H1 (cell line): Measurements from ENCODE around the gene DAPK1. TPM values are rescaled to one million over a fixed set of nuclear protein-coding genes. Genes with fewer than 3 reads are reported as not detected.

ENCODE experiments used
- CTCF ChIA-PET: fragments of 300-600 bp; sonication (Branson Sonifier 250); formaldehyde crosslinking; loops from one replicate; lab custom pipeline; 2021; ENCODE audit not compliant: partially characterized antibody; lab: Charles Lee
- POLR2A ChIA-PET: fragments of 300-600 bp; sonication (Branson Sonifier 250); formaldehyde crosslinking; loops from one replicate; lab custom pipeline; 2021; ENCODE audit warnings: inconsistent platforms; ENCODE audit not compliant: partially characterized antibody; lab: Charles Lee
- DNase-seq, 2 experiments: peaks; one replicate each; pipeline versions ENCODE4 v3.0.0 to v3.0.0-alpha.2; 2010 to 2022; ENCODE audit warnings: low spot score in 2 of 2, low read depth in 1 of 2, mixed read lengths in 1 of 2
- FAIRE-seq: peaks from 2 replicates; lab custom pipeline; 2011; peaks lifted over from hg19 to GRCh38; lab: Jason Lieb, UNC
- H2AFZ ChIP-seq: 2 replicates; pipeline ENCODE4 v1.8.1; 2012; ENCODE audit warnings: low read length, inconsistent platforms
- H2AK5ac ChIP-seq: 2 replicates; pipeline ENCODE4 v1.6.1; 2013; ENCODE audit warnings: low read depth, low read length
- H2BK120ac ChIP-seq: replicated peaks from 2 replicates; pipeline ENCODE3; 2013; ENCODE audit warnings: low read depth, low read length, inconsistent platforms
- H2BK12ac ChIP-seq: 2 replicates; pipeline ENCODE4 v1.6.1; 2013; ENCODE audit warnings: low read depth, low read length
- H2BK15ac ChIP-seq: 2 replicates; pipeline ENCODE4 v1.6.1; 2013; ENCODE audit warnings: low read length
- H2BK20ac ChIP-seq: 2 replicates; pipeline ENCODE4 v1.6.1; 2013; ENCODE audit warnings: low read length
- H2BK5ac ChIP-seq: 2 replicates; pipeline ENCODE4 v1.6.1; 2013; ENCODE audit warnings: low read depth, low read length
- H3K14ac ChIP-seq: 2 replicates; pipeline ENCODE4 v1.6.1; 2013; ENCODE audit warnings: inconsistent platforms; ENCODE audit not compliant: insufficient read length
- H3K18ac ChIP-seq: 2 replicates; pipeline ENCODE4 v1.6.1; 2013; ENCODE audit warnings: low read length; ENCODE audit errors: extremely low read depth
- H3K23ac ChIP-seq: 2 replicates; pipeline ENCODE4 v1.6.1; 2013; ENCODE audit warnings: inconsistent platforms; ENCODE audit not compliant: insufficient read length
- H3K23me2 ChIP-seq: 2 replicates; pipeline ENCODE4 v1.6.1; 2013; ENCODE audit warnings: low read depth, low read length
- H3K27ac ChIP-seq: 2 replicates; pipeline ENCODE4 v1.6.1; 2011; ENCODE audit warnings: low read depth, low read length, inconsistent platforms
- H3K27me3 ChIP-seq, 4 experiments: replicated peaks in 1 of 4; 1 replicate in 1 of 4; 2 replicates in 3 of 4; pipeline versions ENCODE4 v1.6.1 to v1.8.1; 2011 to 2013; ENCODE audit warnings: low read length in 3 of 4, mild to moderate bottlenecking in 3 of 4, inconsistent platforms in 2 of 4, mixed read lengths in 2 of 4, moderate library complexity in 1 of 4; ENCODE audit not compliant: control insufficient read depth in 3 of 4, insufficient read depth in 3 of 4; ENCODE audit errors: extremely low read depth in 1 of 4
- H3K36me3 ChIP-seq, 4 experiments: 2 replicates each; pipeline versions ENCODE4 v1.6.1 to v1.8.1; 2011 to 2013; ENCODE audit warnings: mild to moderate bottlenecking in 4 of 4, low read length in 3 of 4, moderate library complexity in 2 of 4, control low read depth in 1 of 4, inconsistent platforms in 1 of 4; ENCODE audit not compliant: insufficient read depth in 4 of 4, control insufficient read depth in 2 of 4
- H3K4ac ChIP-seq: replicated peaks from 2 replicates; pipeline ENCODE3; 2013; ENCODE audit warnings: low read length, low read depth, mixed read lengths, inconsistent platforms; ENCODE audit not compliant: insufficient read length
- H3K4me1 ChIP-seq, 4 experiments: replicated peaks in 1 of 4; 1 replicate in 1 of 4; 2 replicates in 3 of 4; pipeline versions ENCODE4 v1.6.1 to v1.8.1; 2011 to 2013; ENCODE audit warnings: low read length in 3 of 4, inconsistent platforms in 2 of 4, mixed read lengths in 1 of 4; ENCODE audit not compliant: insufficient read depth in 4 of 4, control insufficient read depth in 3 of 4
- H3K4me2 ChIP-seq, 2 experiments: 2 replicates each; pipeline versions ENCODE4 v1.6.1 to v1.8.1; 2011 to 2013; ENCODE audit warnings: low read depth in 2 of 2, low read length in 2 of 2, control low read depth in 1 of 2, inconsistent platforms in 1 of 2, mild to moderate bottlenecking in 1 of 2; ENCODE audit not compliant: insufficient read depth in 1 of 2
- H3K4me3 ChIP-seq, 4 experiments: fragments of 200-600, 300-600 bp in 1 of 4; sonication (generic), shearing (Covaris generic), sonication (Bioruptor Twin) in 1 of 4; 2 replicates each; pipeline versions ENCODE4 v1.5.1 to v1.8.1; 2011 to 2016; ENCODE audit warnings: low read length in 4 of 4, low read depth in 3 of 4, control low read depth in 2 of 4, inconsistent platforms in 2 of 4, mild to moderate bottlenecking in 2 of 4, mixed read lengths in 1 of 4, moderate library complexity in 1 of 4; ENCODE audit not compliant: insufficient read depth in 2 of 4; ENCODE audit errors: extremely low read depth in 1 of 4
- H3K56ac ChIP-seq: replicated peaks from 2 replicates; pipeline ENCODE3; 2013; ENCODE audit warnings: low read depth, mild to moderate bottlenecking, mixed read lengths, low read length, inconsistent platforms; ENCODE audit not compliant: insufficient read length
- H3K79me1 ChIP-seq: 2 replicates; pipeline ENCODE4 v1.6.1; 2013; ENCODE audit warnings: low read depth, low read length, control low read depth
- H3K79me2 ChIP-seq, 2 experiments: 2 replicates each; pipeline versions ENCODE4 v1.6.1 to v1.8.1; 2012 to 2013; ENCODE audit warnings: low read length in 2 of 2, mild to moderate bottlenecking in 2 of 2, inconsistent platforms in 1 of 2; ENCODE audit not compliant: insufficient read depth in 2 of 2, control insufficient read depth in 1 of 2
- H3K9ac ChIP-seq, 4 experiments: replicated peaks in 1 of 4; 1 replicate in 1 of 4; 2 replicates in 3 of 4; pipeline versions ENCODE4 v1.6.1 to v1.8.1; 2011 to 2013; ENCODE audit warnings: low read depth in 3 of 4, low read length in 3 of 4, control low read depth in 2 of 4, mild to moderate bottlenecking in 2 of 4, moderate library complexity in 2 of 4, inconsistent platforms in 1 of 4; ENCODE audit errors: extremely low read depth in 1 of 4
- H3K9me3 ChIP-seq, 2 experiments: 2 replicates each; pipeline versions ENCODE4 v1.6.1 to v1.8.1; 2012 to 2013; ENCODE audit warnings: mild to moderate bottlenecking in 2 of 2, moderate library complexity in 2 of 2, control low read depth in 1 of 2, inconsistent platforms in 1 of 2, low read depth in 1 of 2, low read length in 1 of 2, mixed read lengths in 1 of 2; ENCODE audit not compliant: insufficient read depth in 2 of 2
- H4K20me1 ChIP-seq, 2 experiments: replicated peaks in 1 of 2; 2 replicates each; pipeline versions ENCODE3 to v1.8.1; 2011 to 2013; ENCODE audit warnings: inconsistent platforms in 2 of 2, low read length in 2 of 2, mild to moderate bottlenecking in 1 of 2; ENCODE audit not compliant: insufficient read depth in 2 of 2, control insufficient read depth in 1 of 2
- H4K5ac ChIP-seq: 2 replicates; pipeline ENCODE4 v1.6.1; 2013; ENCODE audit warnings: low read length, low read depth, mixed read lengths, inconsistent platforms; ENCODE audit not compliant: insufficient read length
- H4K8ac ChIP-seq: 2 replicates; pipeline ENCODE4 v1.8.0; 2013; ENCODE audit warnings: mild to moderate bottlenecking, moderate library complexity, low read length, inconsistent platforms; ENCODE audit not compliant: insufficient read depth; ENCODE audit errors: extremely low read depth
- H4K91ac ChIP-seq: replicated peaks from 2 replicates; pipeline ENCODE3; 2013; ENCODE audit warnings: low read length, mixed read lengths, inconsistent platforms; ENCODE audit not compliant: insufficient read length
- CTBP2 ChIP-seq: IDR thresholded peaks from 2 replicates; pipeline ENCODE4 v1.7.0; 2011; ENCODE audit warnings: borderline replicate concordance, mild to moderate bottlenecking, moderate library complexity, mixed read lengths, low read length; ENCODE audit not compliant: insufficient read depth, insufficient read length
- EZH2 ChIP-seq: fragments of 200-600 bp; sonication (generic); IDR thresholded peaks from 2 replicates; pipeline ENCODE4 v1.7.1; 2012; ENCODE audit warnings: low read depth, mild to moderate bottlenecking, moderate library complexity, low read length, inconsistent platforms; ENCODE audit not compliant: severe bottlenecking
- KDM1A ChIP-seq: fragments of 200-600, 300-600 bp; sonication (generic); IDR thresholded peaks from 2 replicates; pipeline ENCODE4 v1.7.1; 2016; ENCODE audit warnings: mild to moderate bottlenecking, low read length, borderline replicate concordance
- YY1 ChIP-seq: IDR thresholded peaks from 2 replicates; pipeline ENCODE4 v1.6.1; 2011; ENCODE audit warnings: low read depth, mild to moderate bottlenecking, low read length
- WGBS, 2 experiments: shearing (Covaris generic) in 1 of 2; methylation state at CpG; one replicate each; pipeline versions ENCODE4 v1.1.6 to v1.1.7; 2013 to 2015; ENCODE audit warnings: low lambda C conversion rate in 2 of 2, mixed read lengths in 2 of 2, inconsistent platforms in 1 of 2, low coverage in 1 of 2, missing lambda C conversion rate in 1 of 2; ENCODE audit not compliant: insufficient replicate concordance in 2 of 2, insufficient coverage in 1 of 2, insufficient read length in 1 of 2; ENCODE audit errors: extremely low coverage in 1 of 2, missing lambda C conversion rate in 1 of 2; 5-methylcytosine and 5-hydroxymethylcytosine counted together
- polyA plus RNA-seq, 7 experiments: library from polyadenylated mRNA; depleted of rRNA in 3 of 7; stranded (reverse) in 5 of 7; unstranded in 2 of 7; fragments of >200 nt in 5 of 7; fragments of 200-250 nt in 2 of 7; gene quantifications; 1 replicate in 5 of 7; 2 replicates in 1 of 7; 4 replicates in 1 of 7; pipeline versions ENCODE4 v1.2.1 to v1.2.3, GENCODE V29; 2011 to 2013; ENCODE audit warnings: missing spikeins in 2 of 7, mixed read lengths in 2 of 7
- total RNA-seq: library from RNA; stranded (reverse); fragmentation: NEBNext Ultra II Directional; extraction: Animal tissue kit (Norgen Biotek cat#: 25700); gene quantifications from 2 replicates; pipeline ENCODE4 v1.2.1, GENCODE V29; 2021
- TF ChIP-seq, protein P1 (sequence below): IDR thresholded peaks from 2 replicates; pipeline ENCODE4 v1.6.1; 2012; ENCODE audit warnings: inconsistent platforms

Gene DAPK1
- total and polyA plus RNA-seq, 2 of the 8 experiments (the other 6 are each of a cell fraction or from before 2014, with no cell fraction given), result 62.4 to 131 TPM

DNA sequence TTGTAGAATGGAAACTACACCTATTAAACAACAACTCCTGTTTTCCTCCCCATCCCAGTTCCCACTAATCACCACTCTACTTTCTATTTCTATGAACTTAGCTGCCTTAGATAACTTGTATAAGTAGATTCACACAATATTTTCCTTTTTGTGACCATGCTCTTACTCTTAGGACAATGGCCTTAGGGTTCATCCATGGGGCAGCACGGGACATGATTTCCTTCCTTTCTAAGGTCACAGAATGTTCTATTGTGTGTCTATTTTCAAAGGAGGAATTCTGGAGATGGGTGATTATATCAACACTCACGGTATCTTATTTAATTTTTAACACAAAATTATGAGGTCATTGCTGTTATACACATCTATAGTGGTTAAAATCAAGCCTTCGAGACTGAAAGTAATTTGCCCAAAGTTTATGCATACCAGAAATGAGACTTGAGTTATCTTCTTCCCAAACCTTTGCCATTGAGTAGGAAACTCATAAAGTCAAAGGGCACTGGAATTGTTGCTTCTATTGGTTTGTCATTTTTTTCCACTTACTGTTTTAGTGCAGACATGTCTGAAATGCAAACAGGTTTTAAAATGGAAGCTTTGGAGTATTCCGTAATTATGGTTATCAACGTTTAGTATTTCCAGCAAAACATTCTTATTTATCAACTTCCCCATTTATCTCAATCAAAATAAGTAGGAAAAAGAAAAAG is 251.8 kb downstream of the DAPK1 start:
- Histone ChIP-seq H3K79me2 (no peaks in the 10 kb centered on the region), H4K20me1 (no peaks in the 10 kb centered on the region), H3K27me3 (no peaks in the 10 kb centered on the region; a peak in 1 of 7 replicates), H2BK15ac (no peak overlapping the region), H2AK5ac (no peak overlapping the region), H2AFZ (no peak overlapping the region), H3K79me1 (no peaks in the 10 kb centered on the region), H2BK20ac (no peak overlapping the region), H3K56ac (no peak overlapping the region), H2BK5ac (no peak overlapping the region), H4K91ac (no peak overlapping the region), H2BK120ac (no peak overlapping the region), H3K23me2 (no peaks in the 10 kb centered on the region), H3K14ac (no peak overlapping the region), H4K5ac (no peak overlapping the region), H3K4me3 (no peak overlapping the region), H2BK12ac (no peak overlapping the region), H4K8ac (no peak overlapping the region), H3K23ac (no peak overlapping the region), H3K4me2 (no peak overlapping the region), H3K9me3 (peaks cover 4 to 6% of the 10 kb centered on the region in 2 experiments; a peak in 2 of 4 replicates), H3K4me1 (peaks cover 2 to 8% (median 3%) of the 10 kb centered on the region in 4 experiments; a peak in 4 of 7 replicates), H3K4ac (no peak overlapping the region), H3K27ac (no peak overlapping the region), H3K9ac (no peak overlapping the region), H3K18ac (no peak overlapping the region), H3K36me3 (no peaks in the 10 kb centered on the region)
- POLR2A ChIA-PET, result no interaction called here
- DNase-seq (no peak), FAIRE-seq (no peak)
- CTCF ChIA-PET, result no interaction called here
- 96% methylated on average over 5 of the region's 5 CpGs; no CpG with 5 or more reads in 1 of the 2 experiments for WGBS, 2 experiments
- TF ChIP-seq YY1, result no peak
- TF ChIP-seq EZH2, result no peak
- TF ChIP-seq, protein P1, sequence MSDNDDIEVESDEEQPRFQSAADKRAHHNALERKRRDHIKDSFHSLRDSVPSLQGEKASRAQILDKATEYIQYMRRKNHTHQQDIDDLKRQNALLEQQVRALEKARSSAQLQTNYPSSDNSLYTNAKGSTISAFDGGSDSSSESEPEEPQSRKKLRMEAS, result no peak
- no peak for TF ChIP-seq KDM1A
- no peak for TF ChIP-seq CTBP2
